Measurements from ENCODE around the gene MS4A1.

GRCh38 chr11:60500276-60500910, 44.7 kb downstream of the MS4A1 start:
- TF ChIP-seq CTCF (conservative IDR thresholded peaks at IDR 0.05; ENCODE audit: low read length) (no peak), EZH2phosphoT487 (IDR thresholded peaks at IDR 0.05; ENCODE audit: borderline replicate concordance) (no peak)

Measured in Loucy (cell line).